OCI-LY3 (cell line): ENCODE results near the gene NUP58.

Experiments
- CTCF ChIP-seq: fragments of 200-600, 300-600 bp; sonication (generic); IDR thresholded peaks from 2 replicates; pipeline ENCODE4 v1.5.1; 2014; ENCODE audit warnings: antibody characterized with exemption, low read length, low read depth
- EZH2phosphoT487 ChIP-seq: fragments of 200-600 bp; shearing (Covaris generic); IDR thresholded peaks from 2 replicates; pipeline ENCODE4 v1.6.1; 2018; ENCODE audit warnings: antibody characterized with exemption, mixed run types, low read depth

GRCh38 chr13:25379011-25379410 is 77.6 kb downstream of the NUP58 start:
- TF ChIP-seq CTCF (no peak), EZH2phosphoT487 (no peak)
